Smooth muscle cell (in vitro differentiated cells): ENCODE measurements around the gene DGKQ. TPM values are rescaled to one million over a fixed set of nuclear protein-coding genes. Genes with fewer than 3 reads are reported as not detected.

ENCODE experiments used
- DNase-seq: peaks from one replicate; lab custom pipeline; 2025; ENCODE audit not compliant: unreplicated experiment; lab: John Stamatoyannopoulos, UW
- H2AFZ ChIP-seq: fragments of 200-600 bp; sonication (generic); 2 replicates; pipeline ENCODE4 v1.6.0; 2016; ENCODE audit warnings: antibody characterized with exemption, low read depth, mild to moderate bottlenecking
- H3F3A ChIP-seq: fragments of 200-600 bp; sonication (generic); 2 replicates; pipeline ENCODE4 v1.6.0; 2017; ENCODE audit warnings: antibody characterized with exemption, low read depth
- H3K27ac ChIP-seq: fragments of 200-600 bp; sonication (generic); 2 replicates; pipeline ENCODE4 v1.5.1; 2016; ENCODE audit warnings: low read depth, mild to moderate bottlenecking
- H3K27me3 ChIP-seq: fragments of 200-600 bp; sonication (generic); 2 replicates; pipeline ENCODE4 v1.6.1; 2016; ENCODE audit warnings: low read depth, mild to moderate bottlenecking
- H3K36me3 ChIP-seq: fragments of 200-600 bp; sonication (generic); 2 replicates; pipeline ENCODE4 v1.5.1; 2016; ENCODE audit warnings: low read depth
- H3K4me1 ChIP-seq: fragments of 200-600 bp; sonication (generic); 2 replicates; pipeline ENCODE4 v1.5.1; 2016; ENCODE audit warnings: low read depth
- H3K4me2 ChIP-seq: fragments of 200-600 bp; sonication (generic); 2 replicates; pipeline ENCODE4 v1.6.0; 2016; ENCODE audit warnings: mild to moderate bottlenecking
- H3K4me3 ChIP-seq: fragments of 200-600 bp; sonication (generic); 2 replicates; pipeline ENCODE4 v1.5.1; 2016; ENCODE audit warnings: mild to moderate bottlenecking
- H3K79me2 ChIP-seq: fragments of 200-600 bp; sonication (generic); 2 replicates; pipeline ENCODE4 v1.6.0; 2016; ENCODE audit warnings: low read depth, mild to moderate bottlenecking
- H3K9ac ChIP-seq: fragments of 200-600 bp; sonication (generic); 2 replicates; pipeline ENCODE4 v1.6.0; 2016; ENCODE audit warnings: low read depth
- H3K9me3 ChIP-seq: fragments of 200-600 bp; sonication (generic); replicated peaks from 2 replicates; pipeline ENCODE4 v1.5.1; 2016; ENCODE audit warnings: low read depth
- H4K20me1 ChIP-seq: fragments of 200-600 bp; sonication (generic); 2 replicates; pipeline ENCODE4 v1.6.0; 2016; ENCODE audit warnings: low read depth
- CTCF ChIP-seq: fragments of 200-600 bp; sonication (generic); IDR thresholded peaks from 2 replicates; pipeline ENCODE4 v1.5.1; 2017; ENCODE audit warnings: borderline replicate concordance, mild to moderate bottlenecking, antibody characterized with exemption; ENCODE audit not compliant: insufficient read depth, poor library complexity, severe bottlenecking
- WGBS: methylation state at CpG from one replicate; pipeline ENCODE4 v1.1.7; 2016; ENCODE audit warnings: low lambda C conversion rate; 5-methylcytosine and 5-hydroxymethylcytosine counted together
- polyA plus RNA-seq: library from polyadenylated mRNA; unstranded; fragments of >200 nt; fragmentation: Nextera tagmentation; extraction: Ambion mirVana; gene quantifications from 2 replicates; pipeline ENCODE4 v1.2.1, GENCODE V29; 2016
- total RNA-seq: library from RNA; depleted of rRNA; stranded (reverse); fragments of >200 nt; gene quantifications from 2 replicates; pipeline ENCODE4 v1.2.3, GENCODE V29; 2014

DGKQ gene
- total and polyA plus RNA-seq, 2 experiments from 2014 or later = 4.2 to 16.2 TPM

- H4K20me1 ChIP-seq = peaks cover 33% of the 10 kb centered on the region
- H3K9me3 ChIP-seq = no peaks in the 10 kb centered on the region
- peaks cover 9% of the 10 kb centered on the region for H3F3A ChIP-seq
- peaks cover 31% of the 10 kb centered on the region for H3K27me3 ChIP-seq
- whole genome bisulfite sequencing = 7% methylated on average over 34 of the region's 36 CpGs
- no peak overlapping the region for H3K9ac ChIP-seq
- H3K4me2 ChIP-seq = peak overlapping the region; percentile 91
- no peaks in the 10 kb centered on the region for H3K36me3 ChIP-seq
- TF ChIP-seq CTCF = no peak
- H3K4me1 ChIP-seq = peaks cover 12% of the 10 kb centered on the region
- peak overlapping the region; percentile 57 for H3K4me3 ChIP-seq
- peak overlapping the region; percentile 65 for H3K27ac ChIP-seq
- peak; percentile 47 for DNase-seq
- peak overlapping the region; percentile 75 for H2AFZ ChIP-seq
- no peaks in the 10 kb centered on the region for H3K79me2 ChIP-seq
These were observed 37.1 kb upstream of the DGKQ start for GRCh38 chr4:1010395-1011021.

GRCh38 chr4:1009542-1010394 is 36.4 kb upstream of the DGKQ start:
- H3K27ac ChIP-seq = peak overlapping the region; percentile 65
- peak overlapping the region; percentile 82 for H3K4me3 ChIP-seq
- WGBS = 2% methylated on average over 36 of the region's 109 CpGs
- TF ChIP-seq CTCF = peak; percentile 2
- peak; percentile 54 for DNase-seq
- no peaks in the 10 kb centered on the region for H3K9me3 ChIP-seq
- peaks cover 26% of the 10 kb centered on the region for H4K20me1 ChIP-seq
- H3K36me3 ChIP-seq = no peaks in the 10 kb centered on the region
- H3F3A ChIP-seq = peaks cover 9% of the 10 kb centered on the region
- H3K4me2 ChIP-seq = peak overlapping the region; percentile 99
- peaks cover 8% of the 10 kb centered on the region for H3K4me1 ChIP-seq
- H3K79me2 ChIP-seq = no peaks in the 10 kb centered on the region
- peaks cover 37% of the 10 kb centered on the region for H3K27me3 ChIP-seq
- H3K9ac ChIP-seq = peak overlapping the region; percentile 57
- peak overlapping the region; percentile 98 for H2AFZ ChIP-seq

- no peak for TF ChIP-seq CTCF
- Histone ChIP-seq H2AFZ (peak overlapping the region; percentile 98), H4K20me1 (peaks cover 20% of the 10 kb centered on the region), H3K79me2 (no peaks in the 10 kb centered on the region), H3K4me3 (peak overlapping the region; percentile 82), H3K9ac (peak overlapping the region; percentile 57), H3F3A (peaks cover 9% of the 10 kb centered on the region), H3K4me2 (peak overlapping the region; percentile 99), H3K4me1 (peaks cover 8% of the 10 kb centered on the region), H3K27ac (no peak overlapping the region), H3K9me3 (no peaks in the 10 kb centered on the region), H3K36me3 (no peaks in the 10 kb centered on the region), H3K27me3 (peaks cover 44% of the 10 kb centered on the region)
- 15% methylated on average over 28 of the region's 36 CpGs for WGBS
- DNase-seq = no peak
These were observed 35.6 kb upstream of the DGKQ start for GRCh38 chr4:1008840-1009541.
